GM21737 (cell line): ENCODE results near the gene TMEM191C.
"Not testable (repeated sequence)": the region's sequence is repeated elsewhere in the genome, so short reads cannot be mapped to it uniquely, and the experiment has no call there.

Source experiments
- ATAC-seq: cut with Tn5 transposase; IDR thresholded peaks from one replicate; pipeline ENCODE4 v1.9.1; 2021; ENCODE audit warnings: mild to moderate bottlenecking, moderate library complexity; ENCODE audit not compliant: unreplicated experiment

The TMEM191C gene

GRCh38 chr22:21445437-21446127, 21.6 kb upstream of the TMEM191C start:
- ATAC-seq, result no peak

- no peak for ATAC-seq
Observed at GRCh38 chr22:21446128-21446826, 20.9 kb upstream of the TMEM191C start.

GRCh38 chr22:21446827-21447690, 20.1 kb upstream of the TMEM191C start:
- ATAC-seq, result no peak

- no peak for ATAC-seq
Observed at GRCh38 chr22:21447694-21448402, 19.3 kb upstream of the TMEM191C start.

- no peak for ATAC-seq
Observed at GRCh38 chr22:21448627-21449416, 18.4 kb upstream of the TMEM191C start.

- no peak for ATAC-seq
Observed at GRCh38 chr22:21449531-21450319, 17.5 kb upstream of the TMEM191C start.

GRCh38 chr22:21450320-21450831, 16.8 kb upstream of the TMEM191C start:
- ATAC-seq, result no peak

- ATAC-seq, result no peak
Observed at GRCh38 chr22:21450858-21451353, 16.3 kb upstream of the TMEM191C start.

- no peak for ATAC-seq
Observed at GRCh38 chr22:21451545-21452520, 15.4 kb upstream of the TMEM191C start.

- ATAC-seq, result not testable (repeated sequence)
Observed at GRCh38 chr22:21452666-21453065, 14.5 kb upstream of the TMEM191C start.

GRCh38 chr22:21454998-21455333, 12.2 kb upstream of the TMEM191C start:
- not testable (repeated sequence) for ATAC-seq

GRCh38 chr22:21455334-21456089, 11.7 kb upstream of the TMEM191C start:
- no peak for ATAC-seq

GRCh38 chr22:21457023-21457787, 10.0 kb upstream of the TMEM191C start:
- ATAC-seq, result no peak

GRCh38 chr22:21462672-21463071, 4.5 kb upstream of the TMEM191C start:
- ATAC-seq, result not testable (repeated sequence)

- ATAC-seq, result peak; percentile 82
Observed at GRCh38 chr22:21468194-21469096, 1.3 kb downstream of the TMEM191C start.
